ENCODE results near the gene PPM1J.

The PPM1J gene

DNA sequence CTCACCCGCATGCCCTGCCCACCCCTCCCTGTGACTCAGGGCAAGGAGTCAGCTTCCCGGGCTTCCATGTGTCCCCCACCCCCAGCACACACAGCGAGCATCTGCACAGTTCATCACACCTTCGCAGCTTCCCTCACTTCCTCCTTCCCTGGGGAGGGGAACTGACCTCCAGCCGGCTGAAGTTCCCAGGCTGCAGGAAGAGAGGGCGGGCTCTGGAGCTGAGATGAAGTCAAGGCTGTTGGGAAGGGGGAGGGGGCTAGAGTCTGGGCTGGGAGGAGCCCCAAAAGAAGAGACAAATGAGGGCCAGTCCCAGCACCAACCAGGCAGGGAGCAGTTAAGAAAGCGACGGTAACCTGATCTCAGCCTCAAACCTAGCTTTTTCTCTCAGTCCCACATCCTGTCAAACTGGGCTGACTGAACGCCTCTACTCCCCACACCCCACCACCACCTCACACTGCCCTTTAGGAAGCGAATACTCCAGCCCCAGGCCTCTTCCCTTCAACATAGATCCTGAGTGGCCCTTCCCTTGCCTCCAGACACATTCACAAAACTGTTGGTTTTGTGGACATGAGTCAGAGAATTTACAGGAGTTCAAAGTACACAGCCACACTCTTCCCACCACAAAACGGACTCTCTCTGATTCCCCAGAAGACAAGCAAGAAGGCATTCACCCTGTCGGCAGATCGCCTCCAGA lies 10.1 kb downstream of the PPM1J start:
- no peak for DNase-seq (ENCODE audit: low read depth in 1 of 2, low spot score in 1 of 2)

DNA sequence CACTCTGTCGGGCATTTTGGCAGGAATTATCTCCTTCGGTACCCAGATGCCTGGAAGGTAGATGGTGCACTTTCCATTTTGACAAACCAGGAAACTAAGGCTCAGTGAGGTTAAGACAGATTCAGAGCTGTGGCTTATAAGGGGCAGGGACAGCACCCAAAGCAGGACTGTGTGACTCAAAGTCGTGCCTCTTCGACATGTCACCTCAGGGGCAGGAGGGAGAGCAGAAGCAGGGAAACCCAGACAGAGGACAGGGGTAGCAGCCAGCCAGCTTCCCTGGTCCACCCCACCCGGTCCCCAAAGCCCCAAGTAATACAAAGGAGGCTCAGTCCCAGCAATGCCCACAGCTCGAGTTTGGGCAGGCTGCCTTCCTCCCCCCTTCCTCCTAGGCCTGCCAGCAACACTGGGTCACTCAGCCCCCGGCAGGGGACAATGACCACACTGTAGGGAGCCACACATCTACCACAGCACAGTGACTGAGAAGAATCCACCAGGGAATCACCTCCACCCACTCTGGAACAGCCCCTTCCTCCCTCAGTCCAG lies 10.7 kb downstream of the PPM1J start:
- no peak for DNase-seq (ENCODE audit: low read depth in 1 of 2, low spot score in 1 of 2)

DNA sequence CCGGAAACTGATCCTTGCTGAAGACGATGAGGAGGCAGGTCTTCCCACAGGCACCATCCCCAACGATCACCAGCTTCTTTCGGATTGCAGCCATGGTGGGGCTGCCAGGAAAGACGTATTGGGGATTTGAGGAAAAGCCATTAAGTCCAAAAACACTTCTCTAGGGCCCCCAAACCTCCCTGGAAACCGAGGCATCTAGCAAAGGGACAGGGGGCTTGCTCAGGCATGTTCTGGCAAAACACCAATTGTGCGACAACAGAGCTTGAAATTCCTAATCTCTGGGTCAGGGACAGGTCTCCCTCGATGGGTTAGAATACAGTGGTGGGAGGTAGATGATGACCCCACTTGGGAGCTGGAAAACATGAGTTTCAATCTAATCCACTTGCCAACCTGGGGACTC lies 11.4 kb downstream of the PPM1J start:
- no peak for DNase-seq (ENCODE audit: low read depth in 1 of 2, low spot score in 1 of 2)

DNA sequence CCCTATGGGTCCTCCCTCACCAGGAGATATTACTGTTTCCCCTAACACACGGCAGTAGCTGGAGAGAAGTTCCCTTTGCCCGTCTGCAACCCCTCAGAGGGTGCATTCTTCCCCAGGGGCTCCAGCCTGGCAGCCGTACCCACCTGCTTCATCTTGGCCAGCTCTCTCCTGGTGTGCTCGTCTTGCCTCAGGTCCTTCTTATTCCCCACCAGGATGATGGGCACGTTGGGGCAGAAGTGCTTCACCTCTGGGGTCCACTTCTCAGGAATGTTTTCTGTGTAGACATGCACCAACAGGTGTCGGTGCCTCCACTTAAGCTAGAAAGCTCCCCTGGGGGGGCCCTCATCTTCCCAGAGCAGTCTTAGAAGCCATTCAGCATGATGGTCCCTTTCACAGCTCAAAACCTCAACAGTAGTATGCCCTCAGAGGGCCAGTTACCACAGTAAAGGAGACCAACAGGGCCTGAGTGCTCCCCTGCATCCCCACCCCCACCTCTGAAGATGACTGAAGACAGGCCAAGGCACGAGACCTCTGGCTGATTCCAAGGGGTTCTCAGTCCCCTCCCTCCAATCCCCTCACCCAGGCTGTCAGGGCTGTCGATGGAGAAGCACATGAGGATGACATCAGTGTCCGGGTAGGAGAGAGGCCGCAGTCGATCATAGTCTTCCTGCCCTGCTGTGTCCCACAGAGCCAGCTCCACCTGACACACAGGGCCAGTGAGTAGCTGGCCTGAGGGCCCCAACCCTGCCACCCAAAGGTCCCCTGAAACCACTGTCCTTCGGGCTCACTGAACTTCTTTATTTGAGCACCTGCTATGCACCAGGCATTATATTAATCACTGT lies 12.5 kb downstream of the PPM1J start:
- DNase-seq (ENCODE audit: low read depth in 1 of 2, low spot score in 1 of 2): no peak

DNA sequence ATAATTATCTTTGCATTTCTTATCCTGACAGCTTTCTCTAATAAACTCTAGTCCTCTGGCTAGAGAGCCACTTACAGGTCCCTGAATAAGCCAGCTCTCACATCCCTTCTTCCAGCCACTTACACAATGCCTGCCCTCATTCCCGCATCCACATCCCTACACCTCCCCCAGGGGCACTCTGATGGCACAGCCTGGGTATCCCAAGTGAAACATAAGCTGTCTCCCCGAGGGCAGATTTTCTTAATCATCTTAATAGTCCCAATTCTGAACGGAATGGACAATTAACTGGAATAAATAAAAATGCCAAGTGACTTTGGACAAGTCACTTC lies 13.1 kb downstream of the PPM1J start:
- DNase-seq (ENCODE audit: low read depth in 1 of 2, low spot score in 1 of 2): no peak

DNA sequence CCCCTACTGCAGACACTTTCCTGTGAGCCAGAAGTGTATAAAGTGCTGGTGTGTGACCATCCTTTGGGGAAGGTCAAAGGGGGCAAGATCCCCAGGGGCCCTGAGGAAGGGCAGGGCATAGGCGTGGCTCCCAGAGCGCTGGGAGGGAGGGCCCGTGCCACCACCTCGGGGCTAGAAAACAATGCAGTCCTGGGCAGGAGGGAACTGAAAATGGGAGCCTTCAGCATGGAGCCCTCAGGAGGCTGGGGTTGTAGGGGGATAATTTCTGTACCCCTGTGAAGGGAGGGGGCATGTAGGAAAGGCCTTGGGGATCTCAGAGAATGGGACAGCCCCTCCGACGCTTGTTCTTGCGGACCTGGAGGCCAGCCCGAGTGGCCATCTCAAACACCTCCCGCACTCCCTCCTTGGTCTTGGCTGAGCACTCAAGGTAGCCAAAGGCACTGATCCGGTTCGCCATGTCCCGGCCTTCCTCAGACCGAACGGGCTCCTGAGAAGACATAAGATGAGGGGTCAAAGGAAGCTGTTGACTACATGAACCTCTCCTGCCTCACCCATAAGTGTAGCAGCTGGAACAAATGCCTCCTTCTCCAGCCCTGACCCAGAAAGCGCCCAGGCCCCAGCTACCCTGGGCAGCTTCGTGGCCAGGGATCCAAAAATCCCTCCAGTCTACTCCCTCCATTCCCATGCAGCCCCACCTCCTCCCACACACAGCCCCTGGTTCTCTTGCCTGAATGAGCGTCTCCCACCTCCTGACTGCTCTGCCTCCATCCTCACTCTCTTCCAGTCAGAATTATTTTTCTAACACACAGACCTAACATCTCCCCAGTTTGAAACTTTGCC lies 13.7 kb downstream of the PPM1J start:
- DNase-seq (ENCODE audit: low read depth in 1 of 2, low spot score in 1 of 2): no peak

DNA sequence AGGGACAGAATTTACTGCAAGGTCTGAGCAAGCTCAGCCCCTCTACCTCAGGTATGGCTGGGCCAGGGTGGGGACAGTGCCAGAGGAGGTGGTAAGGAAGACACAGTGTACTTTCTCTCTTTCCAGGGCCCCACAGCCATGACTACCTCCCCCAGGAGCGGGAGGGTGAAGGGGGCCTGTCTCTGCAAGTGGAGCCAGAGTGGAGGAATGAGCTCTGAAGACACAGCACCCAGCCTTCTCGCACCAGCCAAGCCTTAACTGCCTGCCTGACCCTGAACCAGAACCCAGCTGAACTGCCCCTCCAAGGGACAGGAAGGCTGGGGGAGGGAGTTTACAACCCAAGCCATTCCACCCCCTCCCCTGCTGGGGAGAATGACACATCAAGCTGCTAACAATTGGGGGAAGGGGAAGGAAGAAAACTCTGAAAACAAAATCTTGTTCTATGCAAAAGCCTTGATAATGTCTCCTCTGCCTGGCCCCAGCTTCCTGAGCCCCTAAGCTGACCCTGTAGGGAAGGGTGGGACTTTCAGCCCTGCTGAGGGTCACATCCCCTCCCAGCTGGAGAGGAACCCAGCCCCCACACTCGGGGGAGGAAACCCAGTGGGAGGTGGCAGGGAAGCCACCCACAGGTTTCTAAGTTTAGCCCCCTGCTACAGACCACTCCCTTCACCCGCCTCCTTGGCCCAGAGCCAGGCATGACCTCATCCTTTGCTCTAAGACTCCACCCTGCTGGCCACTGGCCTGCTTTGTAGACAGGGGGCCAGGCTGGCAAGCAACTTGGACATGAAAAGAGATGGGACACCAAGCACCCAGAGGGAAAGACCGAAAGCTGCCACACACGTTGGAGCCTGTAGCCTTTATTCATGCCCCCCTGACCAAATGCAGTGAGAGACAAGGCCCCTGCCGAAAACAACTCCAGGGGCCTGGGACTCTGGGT lies 14.6 kb downstream of the PPM1J start:
- DNase-seq (ENCODE audit: low read depth in 1 of 2, low spot score in 1 of 2): no peak

DNA sequence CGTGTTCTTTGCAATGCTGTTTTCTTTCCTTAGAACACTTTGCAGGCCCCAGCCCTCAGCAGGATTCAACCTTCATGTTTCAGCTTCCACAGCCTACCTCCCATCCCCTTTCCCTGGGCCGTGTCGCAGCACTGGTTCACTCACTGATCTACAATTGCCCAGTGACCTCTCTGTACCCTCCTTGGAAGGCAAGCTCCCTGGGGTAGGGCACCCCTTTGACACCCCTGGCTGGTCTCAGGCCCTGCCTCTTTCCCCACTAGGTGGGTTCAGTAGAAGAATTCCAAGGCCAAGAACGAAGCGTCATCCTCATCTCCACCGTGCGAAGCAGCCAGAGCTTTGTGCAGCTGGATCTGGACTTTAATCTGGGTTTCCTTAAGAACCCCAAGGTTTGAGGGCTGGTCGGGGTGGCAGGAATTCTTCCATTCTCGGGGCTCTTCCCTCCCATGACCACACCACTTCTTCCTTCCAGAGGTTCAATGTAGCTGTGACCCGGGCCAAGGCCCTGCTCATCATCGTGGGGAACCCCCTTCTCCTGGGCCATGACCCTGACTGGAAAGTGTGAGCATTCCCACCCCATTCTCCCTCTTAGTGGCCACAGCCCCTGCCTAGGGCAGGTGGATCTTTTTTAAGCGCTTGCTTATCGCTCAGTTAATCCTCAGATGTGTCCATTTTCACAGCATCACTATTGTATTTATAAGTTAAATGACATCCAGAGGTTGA lies 15.5 kb downstream of the PPM1J start:
- DNase-seq (ENCODE audit: low read depth in 1 of 2, low spot score in 1 of 2): no peak

DNA sequence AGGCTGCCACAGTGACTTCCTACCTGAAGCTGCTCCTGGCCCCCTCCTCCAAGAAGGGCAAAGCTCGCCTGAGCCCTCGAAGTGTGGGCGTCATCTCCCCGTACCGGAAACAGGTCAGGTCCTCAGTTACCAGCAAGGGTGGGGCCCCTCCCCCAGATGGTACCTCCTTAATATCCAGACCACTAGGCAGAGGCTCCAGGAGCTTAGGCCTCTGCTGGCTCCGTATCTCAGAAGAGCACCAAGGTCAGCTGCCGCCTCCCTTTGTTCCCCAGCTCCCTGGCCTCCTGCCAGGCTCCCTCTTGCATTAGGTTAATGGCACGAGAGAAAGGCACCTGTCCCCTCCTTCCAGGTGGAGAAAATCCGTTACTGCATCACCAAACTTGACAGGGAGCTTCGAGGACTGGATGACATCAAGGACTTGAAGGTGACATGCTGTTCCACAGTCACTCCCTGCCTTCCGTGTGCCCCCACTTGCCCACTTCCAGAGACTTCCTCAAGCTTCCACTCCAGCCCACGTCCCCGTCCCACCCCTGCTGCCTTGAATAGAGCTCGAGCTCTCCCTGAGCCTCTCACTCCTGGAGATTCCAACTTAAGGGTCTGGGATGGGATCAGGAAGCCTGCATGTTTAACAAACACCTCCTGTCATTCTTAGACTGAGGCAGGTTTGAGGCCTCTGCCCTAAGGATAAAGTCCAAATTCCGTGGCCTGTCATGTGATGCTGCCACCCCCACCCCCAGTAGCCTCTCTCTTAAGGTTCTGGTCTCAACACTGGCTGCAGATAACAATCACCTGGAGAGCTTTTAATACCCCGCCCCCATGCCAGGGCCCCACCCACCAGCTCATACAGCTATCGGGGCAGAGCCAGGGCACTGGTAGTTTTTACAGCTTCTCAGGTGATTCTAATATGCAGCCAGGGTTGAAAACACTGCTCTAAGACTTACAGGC lies 16.5 kb downstream of the PPM1J start:
- no peak for DNase-seq (ENCODE audit: low read depth in 1 of 2, low spot score in 1 of 2)

DNA sequence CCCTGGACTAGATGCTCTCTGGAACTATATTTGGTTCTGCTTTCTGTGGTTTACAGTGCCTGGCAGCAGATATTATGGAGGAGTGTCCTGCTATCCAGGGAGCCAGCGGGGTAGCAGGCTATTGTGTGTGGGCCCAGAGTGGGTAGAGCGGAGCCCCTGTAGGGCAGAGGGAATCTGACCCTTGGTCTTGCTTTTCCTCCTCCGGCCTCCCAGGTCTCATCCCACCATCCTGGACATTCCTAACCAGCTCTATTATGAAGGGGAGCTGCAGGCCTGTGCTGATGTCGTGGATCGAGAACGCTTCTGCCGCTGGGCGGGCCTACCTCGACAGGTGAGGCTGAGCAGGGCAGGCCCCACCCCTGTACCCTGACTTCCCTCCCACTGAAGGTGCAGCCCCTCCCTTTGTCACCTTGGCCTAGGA lies 17.3 kb downstream of the PPM1J start:
- no peak for DNase-seq (ENCODE audit: low read depth in 1 of 2, low spot score in 1 of 2)

DNA sequence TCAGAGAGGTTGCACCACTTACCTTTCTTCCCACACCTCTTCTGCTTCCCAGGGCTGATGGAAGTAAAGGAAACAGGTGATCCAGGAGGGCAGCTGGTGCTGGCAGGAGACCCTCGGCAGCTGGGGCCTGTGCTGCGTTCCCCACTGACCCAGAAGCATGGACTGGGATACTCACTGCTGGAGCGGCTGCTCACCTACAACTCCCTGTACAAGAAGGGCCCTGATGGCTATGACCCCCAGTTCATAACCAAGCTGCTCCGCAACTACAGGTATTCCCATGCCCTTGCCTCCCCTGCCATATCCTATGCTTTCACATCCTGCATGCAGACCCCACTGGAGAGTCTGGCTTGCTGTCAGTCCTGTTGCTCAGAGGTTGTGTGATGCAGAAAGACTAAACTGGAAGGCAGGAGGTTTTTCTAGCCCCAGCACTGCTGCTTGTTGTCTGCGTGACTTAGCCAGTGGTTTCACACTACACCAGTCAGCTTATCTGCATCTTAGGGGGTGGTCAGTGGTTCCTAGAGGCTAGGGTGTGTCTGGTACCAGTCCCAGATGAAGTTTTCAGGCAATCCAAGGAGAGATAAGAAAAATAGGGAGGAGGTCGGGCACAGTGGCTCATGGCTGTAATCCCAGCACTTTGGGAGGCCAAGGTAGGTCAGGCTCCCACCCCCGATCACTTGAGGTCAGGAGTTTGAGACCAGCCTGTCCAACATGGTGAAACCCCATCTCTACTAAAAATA lies 18.4 kb downstream of the PPM1J start:
- no peak for DNase-seq (ENCODE audit: low read depth in 1 of 2, low spot score in 1 of 2)

DNA sequence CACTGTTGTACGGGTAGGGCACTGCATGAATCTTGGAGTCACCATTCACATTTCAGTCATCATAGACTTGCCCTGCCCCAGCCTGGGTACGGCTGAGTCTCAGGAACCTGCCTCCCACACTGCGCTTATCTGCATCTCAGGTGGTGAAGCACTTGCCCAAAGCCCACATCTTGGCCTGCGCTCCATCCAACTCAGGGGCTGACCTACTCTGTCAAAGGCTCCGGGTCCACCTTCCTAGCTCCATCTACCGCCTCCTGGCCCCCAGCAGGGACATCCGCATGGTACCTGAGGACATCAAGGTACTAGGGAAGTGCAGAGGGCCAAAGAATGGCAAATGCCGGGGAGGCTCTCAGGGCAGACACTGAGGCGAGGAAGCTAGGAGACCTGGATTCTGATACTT lies 19.9 kb downstream of the PPM1J start:
- no peak for DNase-seq (ENCODE audit: low read depth in 1 of 2, low spot score in 1 of 2)

DNA sequence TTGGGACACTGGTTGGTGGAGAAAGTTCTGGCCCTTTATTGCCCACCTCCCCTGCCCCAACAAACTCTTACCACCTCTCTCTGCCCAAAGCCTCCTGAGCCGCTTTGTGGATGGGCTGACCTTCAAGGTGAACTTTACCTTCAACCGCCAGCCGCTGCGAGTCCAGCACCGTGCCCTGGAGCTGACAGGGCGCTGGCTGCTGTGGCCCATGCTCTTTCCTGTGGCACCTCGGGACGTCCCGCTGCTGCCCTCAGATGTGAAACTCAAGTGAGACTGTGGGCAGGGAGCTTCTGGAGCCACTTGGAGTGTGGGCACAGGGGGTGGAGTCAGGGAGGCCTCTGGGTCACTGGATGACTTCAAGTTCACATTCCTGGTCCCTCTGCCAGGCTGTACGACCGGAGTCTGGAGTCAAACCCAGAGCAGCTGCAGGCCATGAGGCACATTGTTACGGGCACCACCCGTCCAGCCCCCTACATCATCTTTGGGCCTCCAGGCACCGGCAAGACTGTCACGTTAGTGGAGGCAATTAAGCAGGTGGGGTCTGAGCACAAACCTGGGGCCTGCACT lies 20.7 kb downstream of the PPM1J start:
- DNase-seq (ENCODE audit: low read depth in 1 of 2, low spot score in 1 of 2): no peak

DNA sequence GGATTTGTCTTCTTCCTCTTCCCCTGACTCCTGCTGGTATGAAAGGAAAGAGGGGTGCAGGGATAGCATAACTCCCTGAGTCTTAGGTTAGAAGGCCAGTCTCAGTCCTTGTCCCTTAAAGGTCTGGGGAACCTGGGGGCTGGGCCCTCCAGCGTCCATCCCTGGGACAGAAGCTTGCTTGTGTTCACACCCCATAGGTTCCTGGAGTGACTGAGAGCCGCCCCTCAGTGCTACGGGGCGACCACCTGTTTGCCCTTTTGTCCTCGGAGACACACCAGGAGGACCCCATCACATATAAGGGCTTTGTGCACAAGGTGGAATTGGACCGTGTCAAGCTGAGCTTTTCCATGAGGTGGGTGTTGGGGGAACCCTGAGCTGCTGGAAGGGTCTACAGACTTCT lies 21.3 kb downstream of the PPM1J start:
- DNase-seq (ENCODE audit: low read depth in 1 of 2, low spot score in 1 of 2): no peak

DNA sequence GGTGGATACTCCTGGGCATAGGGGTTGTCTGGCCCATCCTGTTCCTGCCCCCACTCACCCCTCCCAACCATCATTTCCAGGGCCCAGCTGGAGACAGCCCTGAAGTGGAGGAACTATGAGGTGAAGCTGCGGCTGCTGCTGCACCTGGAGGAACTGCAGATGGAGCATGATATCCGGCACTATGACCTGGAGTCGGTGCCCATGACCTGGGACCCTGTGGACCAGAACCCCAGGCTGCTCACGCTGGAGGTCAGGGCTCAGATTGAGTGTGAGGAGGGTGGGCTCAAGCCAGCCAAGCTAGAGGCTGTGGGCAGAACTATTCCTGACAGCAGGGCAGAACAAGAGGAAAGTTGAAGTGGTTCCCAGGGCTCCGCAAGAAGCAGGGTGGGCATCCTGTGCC lies 22.5 kb downstream of the PPM1J start:
- DNase-seq (ENCODE audit: low read depth in 1 of 2, low spot score in 1 of 2): no peak

DNA sequence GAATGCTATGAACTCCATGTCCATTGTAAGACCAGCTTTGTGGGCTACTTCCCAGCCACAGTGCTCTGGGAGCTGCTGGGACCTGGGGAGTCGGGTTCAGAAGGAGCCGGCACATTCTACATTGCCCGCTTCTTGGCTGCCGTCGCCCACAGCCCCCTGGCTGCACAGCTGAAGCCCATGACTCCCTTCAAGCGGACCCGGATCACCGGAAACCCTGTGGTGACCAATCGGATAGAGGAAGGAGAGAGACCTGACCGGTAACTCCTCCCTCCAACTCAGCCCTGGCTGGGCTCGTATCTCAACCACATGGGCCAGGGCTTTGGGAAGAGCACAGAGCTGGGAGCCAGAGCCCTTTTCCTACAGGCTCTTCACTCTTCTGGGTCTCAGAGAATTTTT lies 25.3 kb downstream of the PPM1J start:
- DNase-seq (ENCODE audit: low read depth in 1 of 2, low spot score in 1 of 2): no peak

DNA sequence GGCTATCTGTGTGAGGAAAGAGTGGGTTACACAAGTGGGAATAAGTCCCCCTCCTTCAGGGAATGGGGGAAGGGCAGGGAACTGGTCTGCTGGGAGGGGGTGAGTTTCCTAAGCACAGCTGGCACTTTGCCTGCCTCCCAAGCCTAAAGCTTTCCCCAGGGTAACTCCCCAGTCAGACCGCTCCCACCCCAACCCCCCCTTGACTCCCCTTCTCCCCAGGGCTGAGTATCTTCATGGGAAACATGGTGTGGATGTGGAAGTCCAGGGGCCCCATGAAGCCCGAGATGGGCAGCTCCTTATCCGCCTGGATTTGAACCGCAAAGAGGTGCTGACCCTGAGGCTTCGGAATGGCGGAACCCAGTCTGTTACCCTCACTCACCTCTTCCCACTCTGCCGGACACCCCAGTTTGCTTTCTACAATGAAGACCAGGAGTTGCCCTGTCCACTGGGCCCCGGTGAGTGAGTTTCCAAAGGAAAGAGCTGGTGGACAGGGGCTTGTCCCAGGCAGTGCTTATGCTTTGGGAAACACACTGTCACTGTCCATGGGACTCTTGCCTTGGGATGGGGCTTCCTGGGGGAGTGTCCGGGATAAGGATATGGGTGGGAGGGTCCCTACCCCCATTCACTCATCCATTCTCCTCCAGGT lies 25.8 kb downstream of the PPM1J start:
- DNase-seq (ENCODE audit: low read depth in 1 of 2, low spot score in 1 of 2): no peak
